Upper lobe of left lung (tissue), 6 donors: ENCODE measurements around the gene FAM227B. TPM values are rescaled to one million over a fixed set of nuclear protein-coding genes. Genes with fewer than 3 reads are reported as not detected.
"Not testable (repeated sequence)": the region's sequence is repeated elsewhere in the genome, so short reads cannot be mapped to it uniquely, and the experiment has no call there.

Experiments used
- ATAC-seq, 2 donors: fragments of 200-7000 bp; cut with Tn5 transposase; one replicate each; pipeline ENCODE4 v1.9.1; 2022; ENCODE audit warnings: mild to moderate bottlenecking in 2 of 2, moderate library complexity in 2 of 2; ENCODE audit not compliant: low FRiP score in 2 of 2
- DNase-seq, 2 donors: peaks; one replicate each; pipeline ENCODE4 v3.0.0-alpha.2; 2019 to 2020
- H3K27ac ChIP-seq, 4 donors: fragments of 200-600 bp; sonication (generic); one replicate each; pipeline ENCODE4 v1.5.1; 2016 to 2019
- H3K27me3 ChIP-seq, 4 donors: fragments of 200-600 bp; sonication (generic); one replicate each; pipeline ENCODE4 v1.5.1; 2017 to 2019
- H3K36me3 ChIP-seq, 4 donors: fragments of 200-600 bp; sonication (generic); one replicate each; pipeline ENCODE4 v1.5.1; 2016 to 2019
- H3K4me1 ChIP-seq, 4 donors: fragments of 200-600 bp; sonication (generic); one replicate each; pipeline ENCODE4 v1.5.1; 2018 to 2019
- H3K4me3 ChIP-seq, 4 donors: fragments of 200-600 bp; sonication (generic); one replicate each; pipeline ENCODE4 v1.5.1; 2017 to 2019; ENCODE audit warnings: mild to moderate bottlenecking in 2 of 4, moderate library complexity in 1 of 4
- H3K9me3 ChIP-seq, 4 donors: fragments of 200-600 bp; sonication (generic); one replicate each; pipeline ENCODE4 v1.5.1; 2018 to 2019
- CTCF ChIP-seq, 6 experiments: fragments of 450-650 bp in 4 of 6; fragments of 200-600 bp in 2 of 6; sonication (generic) in 2 of 6; IDR thresholded peaks; one replicate each; pipeline ENCODE4 v1.5.1; 2016 to 2019; ENCODE audit warnings: antibody characterized with exemption in 6 of 6
- EP300 ChIP-seq, 4 donors: sonication (generic); formaldehyde crosslinking; IDR thresholded peaks; one replicate each; pipeline ENCODE4 v1.5.1; 2017; ENCODE audit warnings: antibody characterized with exemption in 4 of 4, control low read depth in 2 of 4
- POLR2A ChIP-seq, 4 donors: fragments of 450-650 bp; IDR thresholded peaks; one replicate each; pipeline ENCODE4 v1.5.1; 2016 to 2017; ENCODE audit warnings: antibody characterized with exemption in 4 of 4, mild to moderate bottlenecking in 2 of 4
- POLR2AphosphoS5 ChIP-seq, 2 donors: sonication (generic); formaldehyde crosslinking; IDR thresholded peaks; one replicate each; pipeline ENCODE4 v1.5.1; 2017; ENCODE audit warnings: antibody characterized with exemption in 2 of 2
- WGBS, 2 donors: methylation state at CpG; one replicate each; pipeline ENCODE4 v1.1.5; 2017 to 2018; 5-methylcytosine and 5-hydroxymethylcytosine counted together
- total RNA-seq, 6 donors: library from RNA; depleted of rRNA in 4 of 6; stranded (reverse); fragments of >200 nt in 4 of 6; gene quantifications; one replicate each; pipeline versions ENCODE4 v1.1.0 to v1.2.1, GENCODE V29; 2016 to 2021
- donor health status: DM: no; HTN: no; CAD: no; lungs with moderate emphysema.
- donor health status: DM: no; HTN: yes; CAD: no; lungs with severe emphysema.

The FAM227B gene
- total RNA-seq, 6 donors from 2014 or later, result 2.6 to 25.1 (median 2.9) TPM; not detected in 1

GRCh38 chr15:49620199-49620598, 419 bp downstream of the FAM227B start:
- no peaks in the 10 kb centered on the region for H3K27me3 ChIP-seq
- ATAC-seq, result peak; percentile 44 to 66
- DNase-seq, result no peak
- peaks cover 0 to 2% (median under 1%) of the 10 kb centered on the region in 4 donors for H3K9me3 ChIP-seq
- peak overlapping the region in 3 of 4 donors; percentile 70 to 79 (median 71) for H3K4me3 ChIP-seq
- WGBS, 2 donors, result 0 to 1% methylated on average over 6 of the region's 6 CpGs
- peaks cover 0 to 2% (median under 1%) of the 10 kb centered on the region in 4 donors for H3K36me3 ChIP-seq
- TF ChIP-seq POLR2A (IDR thresholded peaks at IDR 0.05) (no peak), CTCF (IDR thresholded peaks at IDR 0.05) (peak in 5 of 6 experiments; percentile 8 to 54 (median 39)), EP300 (IDR thresholded peaks at IDR 0.05) (no peak), POLR2AphosphoS5 (IDR thresholded peaks at IDR 0.05) (no peak)
- peaks cover 10 to 23% (median 19%) of the 10 kb centered on the region in 4 donors for H3K4me1 ChIP-seq
- peak overlapping the region; percentile 83 to 94 (median 93) for H3K27ac ChIP-seq

GRCh38 chr15:49619226-49619625, 1.4 kb downstream of the FAM227B start:
- Histone ChIP-seq H3K27ac (peak overlapping the region in 2 of 4 donors; percentile 93 to 94), H3K4me1 (peaks cover 10 to 23% (median 19%) of the 10 kb centered on the region in 4 donors), H3K4me3 (no peak overlapping the region), H3K9me3 (peaks cover 0 to 8% (median 7%) of the 10 kb centered on the region in 4 donors), H3K27me3 (no peaks in the 10 kb centered on the region), H3K36me3 (no peaks in the 10 kb centered on the region)
- TF ChIP-seq POLR2A (IDR thresholded peaks at IDR 0.05), result no peak
- TF ChIP-seq CTCF (IDR thresholded peaks at IDR 0.05), result no peak
- TF ChIP-seq EP300 (IDR thresholded peaks at IDR 0.05), result no peak
- no peak for TF ChIP-seq POLR2AphosphoS5 (IDR thresholded peaks at IDR 0.05)
- ATAC-seq (no peak), DNase-seq (no peak)
- WGBS, 2 donors, result 87 to 88% methylated on average over 3 of the region's 3 CpGs

GRCh38 chr15:49612240-49612639, 8.4 kb downstream of the FAM227B start:
- H3K4me1 ChIP-seq, ATAC-seq, DNase-seq, H3K4me3 ChIP-seq, H3K27me3 ChIP-seq, H3K36me3 ChIP-seq, H3K27ac ChIP-seq: not testable (repeated sequence)
- WGBS, 2 donors, result 94 to 96% methylated on average over 3 of the region's 3 CpGs
- peaks cover 0 to 12% (median 9%) of the 10 kb centered on the region in 4 donors for H3K9me3 ChIP-seq

- DNase-seq, result no peak
- Histone ChIP-seq H3K36me3 (no peaks in the 10 kb centered on the region), H3K4me1 (no peaks in the 10 kb centered on the region), H3K9me3 (peaks cover 0 to 12% (median 9%) of the 10 kb centered on the region in 4 donors), H3K27me3 (no peaks in the 10 kb centered on the region), H3K27ac (no peak overlapping the region), H3K4me3 (no peak overlapping the region)
- ATAC-seq, result no peak
- 84 to 95% methylated on average over 2 of the region's 2 CpGs for WGBS, 2 donors
- TF ChIP-seq EP300 (IDR thresholded peaks at IDR 0.05), result no peak
- no peak for TF ChIP-seq POLR2AphosphoS5 (IDR thresholded peaks at IDR 0.05)
- TF ChIP-seq CTCF (IDR thresholded peaks at IDR 0.05), result no peak
- TF ChIP-seq POLR2A (IDR thresholded peaks at IDR 0.05), result no peak
Measured at GRCh38 chr15:49610157-49610918, 10.3 kb downstream of the FAM227B start.

GRCh38 chr15:49606594-49606993, 14.0 kb downstream of the FAM227B start:
- Histone ChIP-seq H3K4me3 (no peak overlapping the region), H3K27ac (no peak overlapping the region), H3K36me3 (no peaks in the 10 kb centered on the region), H3K9me3 (peaks cover 0 to 9% (median 0%) of the 10 kb centered on the region in 4 donors), H3K4me1 (no peaks in the 10 kb centered on the region), H3K27me3 (no peaks in the 10 kb centered on the region)
- no peak for DNase-seq
- ATAC-seq, result no peak
- no peak for TF ChIP-seq CTCF (IDR thresholded peaks at IDR 0.05)
- no peak for TF ChIP-seq POLR2A (IDR thresholded peaks at IDR 0.05)
- no peak for TF ChIP-seq POLR2AphosphoS5 (IDR thresholded peaks at IDR 0.05)
- no peak for TF ChIP-seq EP300 (IDR thresholded peaks at IDR 0.05)
